K562 (cell line): ENCODE results near the gene ZNF547. TPM values are rescaled to one million over a fixed set of nuclear protein-coding genes. Genes with fewer than 3 reads are reported as not detected.

ENCODE experiments used
- ATF7 ChIP-seq: fragments of 450-650 bp; IDR thresholded peaks from 2 replicates; pipeline ENCODE4 v1.7.1; 2014; ENCODE audit warnings: mild to moderate bottlenecking, moderate library complexity
- BACH1 ChIP-seq: fragments of 200-800 bp; sonication (Bioruptor generic); IDR thresholded peaks from 2 replicates; pipeline ENCODE4 v1.6.1; 2016; ENCODE audit warnings: missing genetic modification characterization, missing compliant biosample characterization
- BDP1 ChIP-seq: IDR thresholded peaks from 3 replicates; pipeline ENCODE4 v1.6.1; 2011; ENCODE audit not compliant: insufficient read length, insufficient read depth
- CBX5 ChIP-seq: IDR thresholded peaks from 2 replicates; pipeline ENCODE4 v1.6.1; 2014; ENCODE audit warnings: low read depth, borderline replicate concordance
- ELF1 ChIP-seq: fragments of 200-800 bp; sonication (Bioruptor generic); IDR thresholded peaks from 2 replicates; pipeline ENCODE4 v1.6.1; 2016; ENCODE audit warnings: missing genetic modification characterization, missing compliant biosample characterization
- HDAC6 ChIP-seq: IDR thresholded peaks from 2 replicates; pipeline ENCODE4 v1.6.1; 2012; ENCODE audit warnings: low read depth, mild to moderate bottlenecking, control low read depth, inconsistent platforms, low read length, moderate library complexity
- HMG20A ChIP-seq: fragments of 450-650 bp; formaldehyde crosslinking; conservative IDR thresholded peaks from 2 replicates; pipeline ENCODE4 v1.4.0; 2020; ENCODE audit warnings: mild to moderate bottlenecking, mixed read lengths
- KDM1A ChIP-seq, 2 experiments: fragments of 450-650 bp; IDR thresholded peaks; 2 replicates each; pipeline ENCODE4 v1.6.1; 2016; ENCODE audit warnings: mild to moderate bottlenecking in 2 of 2
- MIER1 ChIP-seq: fragments of 450-650 bp; IDR thresholded peaks from 2 replicates; pipeline ENCODE4 v1.6.1; 2016; ENCODE audit warnings: antibody characterized with exemption, mild to moderate bottlenecking, low read depth
- MTA2 ChIP-seq: fragments of 450-650 bp; IDR thresholded peaks from 2 replicates; pipeline ENCODE4 v1.6.1; 2016; ENCODE audit warnings: low read depth
- MYBL2 ChIP-seq, 2 experiments: fragments of 450-650 bp in 1 of 2; sonication (generic) in 1 of 2; formaldehyde crosslinking in 1 of 2; IDR thresholded peaks; 2 replicates each; pipeline versions ENCODE4 v1.6.1 to v1.8.1; 2017 to 2022; ENCODE audit warnings: borderline replicate concordance in 1 of 2, inconsistent platforms in 1 of 2, low read depth in 1 of 2, mild to moderate bottlenecking in 1 of 2, missing genetic modification reagents in 1 of 2, moderate library complexity in 1 of 2
- NFIX ChIP-seq: fragments of 250-450 bp; sonication (Bioruptor Pico); IDR thresholded peaks from 2 replicates; pipeline ENCODE4 v1.4.0; 2020; ENCODE audit warnings: low read depth, mild to moderate bottlenecking, moderate library complexity
- POLR2B ChIP-seq: fragments of 450-650 bp; IDR thresholded peaks from 2 replicates; pipeline ENCODE4 v1.6.1; 2018; ENCODE audit warnings: low read depth; ENCODE audit not compliant: partially characterized antibody
- PRPF4 ChIP-seq: fragments of 200-400 bp; formaldehyde crosslinking; IDR thresholded peaks from one replicate; pipeline ENCODE4 v1.6.1; 2017; ENCODE audit warnings: low read length, low read depth, mild to moderate bottlenecking; ENCODE audit not compliant: insufficient read depth, poor library complexity, severe bottlenecking
- SUPT5H ChIP-seq: fragments of 450-650 bp; IDR thresholded peaks from 2 replicates; pipeline ENCODE4 v1.6.1; 2016
- XRCC5 ChIP-seq: fragments of 200-400 bp; formaldehyde crosslinking; IDR thresholded peaks from 2 replicates; pipeline ENCODE4 v1.6.1; 2017; ENCODE audit warnings: low read depth, mild to moderate bottlenecking, low read length
- ZBTB1 ChIP-seq: sonication (generic); formaldehyde crosslinking; IDR thresholded peaks from 2 replicates; pipeline ENCODE4 v1.8.1; 2023; ENCODE audit warnings: missing genetic modification reagents, low read depth, mild to moderate bottlenecking, borderline replicate concordance
- ZFX ChIP-seq: sonication (generic); formaldehyde crosslinking; IDR thresholded peaks from 2 replicates; pipeline ENCODE4 v1.8.0; 2022; ENCODE audit warnings: mild to moderate bottlenecking, missing genetic modification reagents, moderate library complexity
- ZNF143 ChIP-seq: sonication (generic); formaldehyde crosslinking; IDR thresholded peaks from 2 replicates; pipeline ENCODE4 v1.9.0; 2022; ENCODE audit warnings: mild to moderate bottlenecking, missing genetic modification reagents
- ZNF253 ChIP-seq: fragments of 250-450 bp; sonication (Bioruptor Pico); conservative IDR thresholded peaks from 2 replicates; pipeline ENCODE4 v1.6.1; 2021; ENCODE audit warnings: mild to moderate bottlenecking
- ZNF561 ChIP-seq: fragments of 450-650 bp; formaldehyde crosslinking; conservative IDR thresholded peaks from 2 replicates; pipeline ENCODE4 v1.4.0; 2020; ENCODE audit warnings: mild to moderate bottlenecking, moderate library complexity
- ZNF583 ChIP-seq: fragments of 250-450 bp; sonication (Bioruptor Pico); IDR thresholded peaks from 2 replicates; pipeline ENCODE4 v1.4.0; 2020
- ZNF780A ChIP-seq: fragments of 250-450 bp; sonication (Bioruptor Pico); IDR thresholded peaks from 2 replicates; pipeline ENCODE4 v1.5.0; 2021; ENCODE audit warnings: mild to moderate bottlenecking
- ZNF830 ChIP-seq: fragments of 250-450 bp; sonication (Bioruptor Pico); IDR thresholded peaks from 2 replicates; pipeline ENCODE4 v1.5.0; 2021; ENCODE audit warnings: mild to moderate bottlenecking
- polyA plus RNA-seq, 8 experiments: library from polyadenylated mRNA; depleted of rRNA in 4 of 8; stranded (reverse) in 5 of 8; unstranded in 3 of 8; fragments of >200 nt; fragmentation: Nextera tagmentation in 2 of 8; fragmentation: Illumina TruSeq in 1 of 8; extraction: Ambion mirVana in 2 of 8; extraction: Trizol in 1 of 8; gene quantifications; 2 replicates each; pipeline versions ENCODE4 v1.2.1 to v1.2.3, GENCODE V29; 2011 to 2014; ENCODE audit warnings: inconsistent platforms in 1 of 8, missing spikeins in 1 of 8
- total RNA-seq, 7 experiments: library from RNA; depleted of rRNA in 6 of 7; stranded (reverse); fragments of >200 nt in 6 of 7; fragmentation: Illumina TruSeq in 2 of 7; extraction: Trizol in 2 of 7; gene quantifications; 2 replicates each; pipeline versions ENCODE4 v1.2.1 to v1.2.3, GENCODE V29; 2011 to 2021; ENCODE audit warnings: low replicate concordance in 1 of 7
- TF ChIP-seq, protein P1 (sequence below): IDR thresholded peaks from 2 replicates; pipeline ENCODE4 v1.6.1; 2011; ENCODE audit warnings: borderline replicate concordance, low read depth, mild to moderate bottlenecking, moderate library complexity, low read length; ENCODE audit not compliant: insufficient read depth, poor library complexity, severe bottlenecking
- TF ChIP-seq, protein P2 (sequence below): fragments of 250-450 bp; sonication (Bioruptor Pico); IDR thresholded peaks from 2 replicates; pipeline ENCODE4 v1.4.0; 2020; ENCODE audit warnings: mild to moderate bottlenecking
- TF ChIP-seq, protein P3 (sequence below): fragments of 250-450 bp; sonication (Bioruptor Pico); IDR thresholded peaks from 2 replicates; pipeline ENCODE4 v1.8.0; 2022; ENCODE audit warnings: moderate library complexity, mild to moderate bottlenecking, inconsistent platforms

ZNF547 gene
- total and polyA plus RNA-seq, 9 of the 15 experiments (the other 6 are each of a cell fraction or from before 2014, with no cell fraction given), result 0.03 to 0.96 (median 0.30) TPM

DNA sequence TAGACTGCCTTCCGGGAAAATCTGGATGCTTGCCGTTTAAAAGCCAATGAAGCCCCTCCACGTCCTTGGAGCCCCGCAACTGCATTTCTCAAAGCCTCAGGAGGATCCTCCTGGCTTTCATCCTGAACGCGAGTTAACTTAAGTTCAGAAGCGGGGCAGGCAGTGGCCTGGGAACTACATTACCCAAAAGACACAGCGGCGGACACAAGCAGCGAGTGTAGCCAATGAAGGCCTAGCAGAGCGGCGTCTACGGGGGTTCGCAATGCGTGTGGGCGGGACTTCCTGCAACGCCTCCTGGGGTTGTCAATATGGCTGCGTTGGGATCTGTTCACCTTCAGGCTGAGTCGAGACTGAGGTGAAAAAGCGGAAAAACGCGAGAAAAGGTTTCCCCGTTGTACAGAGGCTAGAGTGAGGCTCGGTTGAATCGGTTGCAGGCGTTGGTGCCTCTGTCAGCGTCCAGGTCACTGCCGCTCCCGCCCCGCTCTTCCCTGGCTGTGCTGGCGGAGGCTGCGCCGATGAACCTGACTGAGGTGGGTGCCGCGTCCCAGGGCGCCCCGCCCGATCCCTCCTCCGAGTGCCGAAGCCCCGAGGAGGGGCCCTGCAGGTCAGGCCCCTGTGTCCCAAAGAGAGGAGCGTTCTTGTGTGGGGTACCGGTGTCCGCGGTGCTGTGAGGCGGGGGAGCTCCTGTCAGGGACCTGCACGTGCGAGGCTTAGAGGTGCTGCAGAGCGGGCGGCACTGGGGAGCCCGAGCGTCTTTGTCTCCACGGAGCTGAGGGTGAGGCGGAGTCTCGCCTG lies 47.7 kb downstream of the ZNF547 start, which contains the start of gene ZNF17 (continued):
- no peak for TF ChIP-seq ZBTB1
- TF ChIP-seq, protein P1, sequence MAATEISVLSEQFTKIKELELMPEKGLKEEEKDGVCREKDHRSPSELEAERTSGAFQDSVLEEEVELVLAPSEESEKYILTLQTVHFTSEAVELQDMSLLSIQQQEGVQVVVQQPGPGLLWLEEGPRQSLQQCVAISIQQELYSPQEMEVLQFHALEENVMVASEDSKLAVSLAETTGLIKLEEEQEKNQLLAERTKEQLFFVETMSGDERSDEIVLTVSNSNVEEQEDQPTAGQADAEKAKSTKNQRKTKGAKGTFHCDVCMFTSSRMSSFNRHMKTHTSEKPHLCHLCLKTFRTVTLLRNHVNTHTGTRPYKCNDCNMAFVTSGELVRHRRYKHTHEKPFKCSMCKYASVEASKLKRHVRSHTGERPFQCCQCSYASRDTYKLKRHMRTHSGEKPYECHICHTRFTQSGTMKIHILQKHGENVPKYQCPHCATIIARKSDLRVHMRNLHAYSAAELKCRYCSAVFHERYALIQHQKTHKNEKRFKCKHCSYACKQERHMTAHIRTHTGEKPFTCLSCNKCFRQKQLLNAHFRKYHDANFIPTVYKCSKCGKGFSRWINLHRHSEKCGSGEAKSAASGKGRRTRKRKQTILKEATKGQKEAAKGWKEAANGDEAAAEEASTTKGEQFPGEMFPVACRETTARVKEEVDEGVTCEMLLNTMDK, result no peak
- no peak for TF ChIP-seq BACH1
- TF ChIP-seq ZNF561 (CRISPR knock-in tag), result no peak
- no peak for TF ChIP-seq HDAC6
- no peak for TF ChIP-seq PRPF4
- no peak for TF ChIP-seq KDM1A (IDR thresholded peaks at IDR 0.05)
- no peak for TF ChIP-seq MYBL2 (IDR thresholded peaks at IDR 0.05; ENCODE audit: low read depth)
- no peak for TF ChIP-seq MYBL2 (CRISPR knock-in tag; IDR thresholded peaks at IDR 0.05; ENCODE audit: borderline replicate concordance)
- TF ChIP-seq ZNF780A (CRISPR knock-in tag), result no peak
- no peak for TF ChIP-seq ZNF253
- peak; percentile 74 for TF ChIP-seq SUPT5H
- TF ChIP-seq ELF1 (tag), result 0 out of 2 replicates have a peak, but pooled peaks have one; percentile 27
- peak; percentile 90 for TF ChIP-seq ZNF143 (CRISPR knock-in tag)
- TF ChIP-seq BDP1, result no peak
- TF ChIP-seq ZNF830 (CRISPR knock-in tag), result no peak
- TF ChIP-seq ZNF583 (CRISPR knock-in tag), result no peak
- TF ChIP-seq XRCC5, result no peak
- TF ChIP-seq CBX5, result no peak
- no peak for TF ChIP-seq ZFX (CRISPR knock-in tag)
- TF ChIP-seq ATF7, result peak; percentile 45; the same call in 1 of the 2 replicates
- TF ChIP-seq, protein P2, sequence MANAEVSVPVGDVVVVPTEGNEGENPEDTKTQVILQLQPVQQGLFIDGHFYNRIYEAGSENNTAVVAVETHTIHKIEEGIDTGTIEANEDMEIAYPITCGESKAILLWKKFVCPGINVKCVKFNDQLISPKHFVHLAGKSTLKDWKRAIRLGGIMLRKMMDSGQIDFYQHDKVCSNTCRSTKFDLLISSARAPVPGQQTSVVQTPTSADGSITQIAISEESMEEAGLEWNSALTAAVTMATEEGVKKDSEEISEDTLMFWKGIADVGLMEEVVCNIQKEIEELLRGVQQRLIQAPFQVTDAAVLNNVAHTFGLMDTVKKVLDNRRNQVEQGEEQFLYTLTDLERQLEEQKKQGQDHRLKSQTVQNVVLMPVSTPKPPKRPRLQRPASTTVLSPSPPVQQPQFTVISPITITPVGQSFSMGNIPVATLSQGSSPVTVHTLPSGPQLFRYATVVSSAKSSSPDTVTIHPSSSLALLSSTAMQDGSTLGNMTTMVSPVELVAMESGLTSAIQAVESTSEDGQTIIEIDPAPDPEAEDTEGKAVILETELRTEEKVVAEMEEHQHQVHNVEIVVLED, result peak; percentile 97
- no peak for TF ChIP-seq MTA2
- TF ChIP-seq POLR2B, result peak; percentile 65
- TF ChIP-seq MIER1, result no peak
- TF ChIP-seq, protein P3, sequence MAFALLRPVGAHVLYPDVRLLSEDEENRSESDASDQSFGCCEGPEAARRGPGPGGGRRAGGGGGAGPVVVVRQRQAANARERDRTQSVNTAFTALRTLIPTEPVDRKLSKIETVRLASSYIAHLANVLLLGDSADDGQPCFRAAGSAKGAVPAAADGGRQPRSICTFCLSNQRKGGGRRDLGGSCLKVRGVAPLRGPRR (CRISPR knock-in tag), result no peak
- no peak for TF ChIP-seq NFIX
- TF ChIP-seq HMG20A (CRISPR knock-in tag), result no peak
